CD14-positive monocyte (primary cell): ENCODE results near the gene KRTAP13-1. TPM values are rescaled to one million over a fixed set of nuclear protein-coding genes. Genes with fewer than 3 reads are reported as not detected.

Experiments
- DNase-seq, 3 donors: peaks; one replicate each; pipeline ENCODE4 v3.0.0-alpha.2; 2011 to 2022
- H2AFZ ChIP-seq: 2 replicates; pipeline ENCODE4 v1.6.0; 2012; ENCODE audit warnings: mild to moderate bottlenecking, low read depth, low read length, inconsistent platforms; ENCODE audit not compliant: insufficient read depth, poor library complexity, severe bottlenecking
- H3K27ac ChIP-seq, 2 donors: 1 replicate in 1 of 2; 2 replicates in 1 of 2; pipeline ENCODE4 v1.5.1; 2012 to 2013; ENCODE audit warnings: low read length in 2 of 2, control low read depth in 1 of 2, inconsistent platforms in 1 of 2, low read depth in 1 of 2, mild to moderate bottlenecking in 1 of 2
- H3K27me3 ChIP-seq, 2 donors: one replicate each; pipeline versions ENCODE4 v1.6.0 to v1.6.1; 2011 to 2013; ENCODE audit warnings: low read length in 2 of 2; ENCODE audit not compliant: control insufficient read depth in 2 of 2, insufficient read depth in 2 of 2
- H3K36me3 ChIP-seq, 2 donors: replicated peaks in 1 of 2; 1 replicate in 1 of 2; 2 replicates in 1 of 2; pipeline versions ENCODE4 v1.5.1 to v1.6.1; 2012 to 2013; ENCODE audit warnings: low read length in 2 of 2, control low read depth in 1 of 2, inconsistent platforms in 1 of 2, mild to moderate bottlenecking in 1 of 2; ENCODE audit not compliant: insufficient read depth in 2 of 2, control insufficient read depth in 1 of 2
- H3K4me1 ChIP-seq, 2 donors: 1 replicate in 1 of 2; 2 replicates in 1 of 2; pipeline versions ENCODE4 v1.5.1 to v1.6.1; 2012 to 2013; ENCODE audit warnings: low read length in 2 of 2, control low read depth in 1 of 2, inconsistent platforms in 1 of 2, mild to moderate bottlenecking in 1 of 2, moderate library complexity in 1 of 2; ENCODE audit not compliant: insufficient read depth in 2 of 2, control insufficient read depth in 1 of 2
- H3K4me2 ChIP-seq: replicated peaks from 2 replicates; pipeline ENCODE3; 2012; ENCODE audit warnings: low read length, moderate library complexity, mild to moderate bottlenecking; ENCODE audit not compliant: poor library complexity, severe bottlenecking; ENCODE audit errors: extremely low read depth
- H3K4me3 ChIP-seq, 3 experiments: fragments of 200-600 bp in 1 of 3; sonication (generic) in 1 of 3; replicated peaks in 1 of 3; 1 replicate in 2 of 3; 2 replicates in 1 of 3; pipeline ENCODE4 v1.5.1; 2011 to 2013; ENCODE audit warnings: low read length in 3 of 3, mild to moderate bottlenecking in 3 of 3, control low read depth in 2 of 3, low read depth in 2 of 3, inconsistent platforms in 1 of 3, moderate library complexity in 1 of 3
- H3K79me2 ChIP-seq: 2 replicates; pipeline ENCODE4 v1.6.0; 2012; ENCODE audit warnings: mild to moderate bottlenecking, control low read depth, inconsistent platforms, low read length, moderate library complexity; ENCODE audit not compliant: insufficient read depth
- H3K9ac ChIP-seq: 2 replicates; pipeline ENCODE4 v1.6.0; 2017; ENCODE audit warnings: low read length, mild to moderate bottlenecking; ENCODE audit not compliant: insufficient read depth, poor library complexity, severe bottlenecking
- H3K9me3 ChIP-seq, 2 donors: replicated peaks in 1 of 2; 1 replicate in 1 of 2; 2 replicates in 1 of 2; pipeline versions ENCODE4 v1.5.1 to v1.6.1; 2012 to 2013; ENCODE audit warnings: low read length in 2 of 2, control low read depth in 1 of 2; ENCODE audit not compliant: control insufficient read depth in 1 of 2, insufficient read depth in 1 of 2
- H4K20me1 ChIP-seq: 2 replicates; pipeline ENCODE4 v1.6.0; 2012; ENCODE audit warnings: mild to moderate bottlenecking, low read length, control low read depth, moderate library complexity; ENCODE audit not compliant: insufficient read depth
- H3K27ac Mint-ChIP-seq, 7 donors: one replicate each; pipeline ENCODE4 v1.8.0; 2020; ENCODE audit warnings: mild to moderate bottlenecking in 7 of 7, mixed read lengths in 7 of 7, moderate library complexity in 6 of 7, inconsistent platforms in 2 of 7
- H3K27me3 Mint-ChIP-seq, 3 donors: one replicate each; pipeline ENCODE4 v1.8.0; 2021 to 2022; ENCODE audit warnings: low read depth in 3 of 3, mild to moderate bottlenecking in 3 of 3, mixed read lengths in 3 of 3, moderate library complexity in 3 of 3, inconsistent platforms in 1 of 3
- H3K36me3 Mint-ChIP-seq, 2 donors: one replicate each; pipeline ENCODE4 v1.8.0; 2020; ENCODE audit warnings: mixed read lengths in 2 of 2, inconsistent platforms in 1 of 2, mild to moderate bottlenecking in 1 of 2
- H3K4me1 Mint-ChIP-seq: one replicate; pipeline ENCODE4 v1.8.0; 2020; ENCODE audit warnings: mild to moderate bottlenecking, mixed read lengths
- H3K4me3 Mint-ChIP-seq, 2 donors: one replicate each; pipeline ENCODE4 v1.8.0; 2020; ENCODE audit warnings: mild to moderate bottlenecking in 2 of 2, mixed read lengths in 2 of 2, moderate library complexity in 1 of 2
- H3K9me3 Mint-ChIP-seq, 7 donors: one replicate each; pipeline ENCODE4 v1.8.0; 2020 to 2022; ENCODE audit warnings: mixed read lengths in 7 of 7, mild to moderate bottlenecking in 6 of 7, moderate library complexity in 6 of 7, inconsistent platforms in 2 of 7
- CTCF ChIP-seq: fragments of 200-600 bp; IDR thresholded peaks from one replicate; pipeline ENCODE4 v1.8.0; 2022; ENCODE audit warnings: antibody characterized with exemption, mild to moderate bottlenecking
- WGBS: methylation state at CpG from one replicate; pipeline ENCODE4 v1.1.5; 2013; ENCODE audit warnings: missing lambda C conversion rate; ENCODE audit not compliant: insufficient coverage; 5-methylcytosine and 5-hydroxymethylcytosine counted together
- intact Hi-C, 2 donors: fragments of 100-400 bp; cut with micrococcal nuclease; formaldehyde crosslinking; loops; one replicate each; pipeline versions ENCODE4 v1.15.0 to v1.15.1; 2023
- polyA plus RNA-seq, 3 donors: library from polyadenylated mRNA; depleted of rRNA in 1 of 3; unstranded in 2 of 3; stranded (reverse) in 1 of 3; fragments of 300-500 nt in 2 of 3; fragments of >200 nt in 1 of 3; fragmentation: Illumina TruSeq in 2 of 3; gene quantifications; 1 replicate in 2 of 3; 2 replicates in 1 of 3; pipeline ENCODE4 v1.2.3, GENCODE V29; 2012 to 2021

KRTAP13-1 gene
- polyA plus RNA-seq, 3 donors = not detected

- Mint-ChIP-seq H3K27ac (no peak overlapping the region), H3K4me1 (no peaks in the 10 kb centered on the region), H3K4me3 (no peak overlapping the region), H3K27me3 (peaks cover 1 to 3% (median 2%) of the 10 kb centered on the region in 3 donors), H3K36me3 (no peaks in the 10 kb centered on the region), H3K9me3 (peaks cover 0 to 6% (median 4%) of the 10 kb centered on the region in 7 donors)
- no peak for DNase-seq
- intact Hi-C loops = no loop called here
- TF ChIP-seq CTCF = no peak
- Histone ChIP-seq H3K4me1 (no peaks in the 10 kb centered on the region), H3K9ac (no peak overlapping the region), H3K27me3 (no peaks in the 10 kb centered on the region), H3K36me3 (no peaks in the 10 kb centered on the region), H3K27ac (no peak overlapping the region), H3K4me3 (no peak overlapping the region), H3K4me2 (no peak overlapping the region), H2AFZ (no peak overlapping the region), H4K20me1 (no peaks in the 10 kb centered on the region), H3K9me3 (no peaks in the 10 kb centered on the region), H3K79me2 (no peaks in the 10 kb centered on the region)
- no CpG with 5 or more reads among the region's 1 CpG for WGBS
Measured at GRCh38 chr21:30354308-30355005, 41.4 kb upstream of the KRTAP13-1 start.

- no CpG with 5 or more reads among the region's 3 CpGs for WGBS
- TF ChIP-seq CTCF = no peak
Measured at GRCh38 chr21:30355906-30356305, 39.9 kb upstream of the KRTAP13-1 start.

More at GRCh38 chr21:30355906-30356305, 39.9 kb upstream of the KRTAP13-1 start:
- H3K9ac ChIP-seq = no peak overlapping the region
- no peaks in the 10 kb centered on the region for H3K4me1 ChIP-seq
- H2AFZ ChIP-seq = no peak overlapping the region
- no peak overlapping the region for H3K4me3 ChIP-seq
- H3K36me3 ChIP-seq = no peaks in the 10 kb centered on the region
- H3K4me2 ChIP-seq = no peak overlapping the region
- no peak overlapping the region for H3K27ac Mint-ChIP-seq
- peaks cover 1 to 3% (median 2%) of the 10 kb centered on the region in 3 donors for H3K27me3 Mint-ChIP-seq
- no peaks in the 10 kb centered on the region for H4K20me1 ChIP-seq
- H3K9me3 ChIP-seq = no peaks in the 10 kb centered on the region
- no peak overlapping the region for H3K4me3 Mint-ChIP-seq
- no peaks in the 10 kb centered on the region for H3K79me2 ChIP-seq
- H3K36me3 Mint-ChIP-seq = no peaks in the 10 kb centered on the region
- intact Hi-C loops = no loop called here
- peaks cover 0 to 6% (median 4%) of the 10 kb centered on the region in 7 donors for H3K9me3 Mint-ChIP-seq
- no peaks in the 10 kb centered on the region for H3K4me1 Mint-ChIP-seq
- H3K27ac ChIP-seq = no peak overlapping the region
- DNase-seq = no peak
- H3K27me3 ChIP-seq = no peaks in the 10 kb centered on the region
